DMS53 treated with DMSO at 0.1 percent for 48 hours (cell line): Measurements from ENCODE around the gene ATP8B3.

ENCODE experiments used
- DNase-seq: peaks from one replicate; lab custom pipeline; 2025; ENCODE audit not compliant: unreplicated experiment; lab: John Stamatoyannopoulos, UW

The ATP8B3 gene, protein sequence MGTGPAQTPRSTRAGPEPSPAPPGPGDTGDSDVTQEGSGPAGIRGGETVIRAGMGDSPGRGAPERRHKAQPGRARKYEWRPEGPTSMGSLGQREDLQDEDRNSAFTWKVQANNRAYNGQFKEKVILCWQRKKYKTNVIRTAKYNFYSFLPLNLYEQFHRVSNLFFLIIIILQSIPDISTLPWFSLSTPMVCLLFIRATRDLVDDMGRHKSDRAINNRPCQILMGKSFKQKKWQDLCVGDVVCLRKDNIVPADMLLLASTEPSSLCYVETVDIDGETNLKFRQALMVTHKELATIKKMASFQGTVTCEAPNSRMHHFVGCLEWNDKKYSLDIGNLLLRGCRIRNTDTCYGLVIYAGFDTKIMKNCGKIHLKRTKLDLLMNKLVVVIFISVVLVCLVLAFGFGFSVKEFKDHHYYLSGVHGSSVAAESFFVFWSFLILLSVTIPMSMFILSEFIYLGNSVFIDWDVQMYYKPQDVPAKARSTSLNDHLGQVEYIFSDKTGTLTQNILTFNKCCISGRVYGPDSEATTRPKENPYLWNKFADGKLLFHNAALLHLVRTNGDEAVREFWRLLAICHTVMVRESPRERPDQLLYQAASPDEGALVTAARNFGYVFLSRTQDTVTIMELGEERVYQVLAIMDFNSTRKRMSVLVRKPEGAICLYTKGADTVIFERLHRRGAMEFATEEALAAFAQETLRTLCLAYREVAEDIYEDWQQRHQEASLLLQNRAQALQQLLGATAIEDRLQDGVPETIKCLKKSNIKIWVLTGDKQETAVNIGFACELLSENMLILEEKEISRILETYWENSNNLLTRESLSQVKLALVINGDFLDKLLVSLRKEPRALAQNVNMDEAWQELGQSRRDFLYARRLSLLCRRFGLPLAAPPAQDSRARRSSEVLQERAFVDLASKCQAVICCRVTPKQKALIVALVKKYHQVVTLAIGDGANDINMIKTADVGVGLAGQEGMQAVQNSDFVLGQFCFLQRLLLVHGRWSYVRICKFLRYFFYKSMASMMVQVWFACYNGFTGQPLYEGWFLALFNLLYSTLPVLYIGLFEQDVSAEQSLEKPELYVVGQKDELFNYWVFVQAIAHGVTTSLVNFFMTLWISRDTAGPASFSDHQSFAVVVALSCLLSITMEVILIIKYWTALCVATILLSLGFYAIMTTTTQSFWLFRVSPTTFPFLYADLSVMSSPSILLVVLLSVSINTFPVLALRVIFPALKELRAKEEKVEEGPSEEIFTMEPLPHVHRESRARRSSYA (N-terminal part only)

DNA sequence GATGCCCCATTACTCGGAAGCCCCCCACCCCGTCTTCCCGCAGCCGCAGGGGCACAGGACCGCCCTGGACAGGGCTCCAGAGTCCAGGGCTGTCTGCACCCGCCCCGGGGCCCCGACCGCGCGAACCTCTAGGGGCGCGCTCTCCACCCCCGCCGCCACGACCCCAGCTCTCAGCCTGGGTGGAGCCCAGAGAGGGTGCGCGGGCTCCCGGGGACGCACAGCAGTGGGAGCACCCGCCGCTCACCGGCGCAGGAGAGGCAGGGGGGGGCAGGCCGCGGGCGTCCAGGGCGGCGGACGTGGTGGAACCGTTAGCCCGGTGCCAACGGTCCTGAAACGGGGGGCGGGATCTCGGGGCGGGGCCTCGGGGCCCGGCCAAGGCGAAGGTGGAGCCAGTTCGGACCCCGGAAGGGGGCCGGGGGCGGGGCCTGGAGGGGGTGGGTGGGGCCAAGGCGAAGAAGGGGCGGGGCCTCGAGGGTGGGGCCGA, at the start of gene ATP8B3:
Gene ATP8B3 (minus strand): TSS at position 335 of the 484 bp plus-strand sequence. CDS start 540 bp downstream, outside the sequence.
- DNase-seq, result no peak

DNA sequence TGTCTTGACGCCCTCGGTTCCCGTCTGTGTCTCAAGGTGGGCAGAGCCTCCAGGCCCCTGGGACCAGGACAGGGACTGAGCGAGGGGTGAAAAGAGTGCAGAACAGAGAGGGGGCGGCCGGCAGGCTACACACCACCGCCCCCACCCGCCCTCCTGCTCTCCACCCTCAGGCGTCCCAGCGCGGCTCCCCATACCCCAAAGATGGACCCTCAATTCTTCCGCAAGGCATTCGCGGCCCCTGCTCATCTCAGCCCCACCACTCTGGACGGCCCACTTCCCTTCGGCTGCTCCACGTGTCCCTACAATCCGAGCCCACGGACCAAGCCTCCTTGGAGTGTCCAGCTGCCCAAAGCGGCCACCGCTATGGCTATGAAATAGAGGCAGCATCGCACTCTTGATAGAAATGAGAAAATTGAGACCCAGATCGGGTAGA, 49.5 kb upstream of the ATP8B3 start:
- DNase-seq, result no peak

DNA sequence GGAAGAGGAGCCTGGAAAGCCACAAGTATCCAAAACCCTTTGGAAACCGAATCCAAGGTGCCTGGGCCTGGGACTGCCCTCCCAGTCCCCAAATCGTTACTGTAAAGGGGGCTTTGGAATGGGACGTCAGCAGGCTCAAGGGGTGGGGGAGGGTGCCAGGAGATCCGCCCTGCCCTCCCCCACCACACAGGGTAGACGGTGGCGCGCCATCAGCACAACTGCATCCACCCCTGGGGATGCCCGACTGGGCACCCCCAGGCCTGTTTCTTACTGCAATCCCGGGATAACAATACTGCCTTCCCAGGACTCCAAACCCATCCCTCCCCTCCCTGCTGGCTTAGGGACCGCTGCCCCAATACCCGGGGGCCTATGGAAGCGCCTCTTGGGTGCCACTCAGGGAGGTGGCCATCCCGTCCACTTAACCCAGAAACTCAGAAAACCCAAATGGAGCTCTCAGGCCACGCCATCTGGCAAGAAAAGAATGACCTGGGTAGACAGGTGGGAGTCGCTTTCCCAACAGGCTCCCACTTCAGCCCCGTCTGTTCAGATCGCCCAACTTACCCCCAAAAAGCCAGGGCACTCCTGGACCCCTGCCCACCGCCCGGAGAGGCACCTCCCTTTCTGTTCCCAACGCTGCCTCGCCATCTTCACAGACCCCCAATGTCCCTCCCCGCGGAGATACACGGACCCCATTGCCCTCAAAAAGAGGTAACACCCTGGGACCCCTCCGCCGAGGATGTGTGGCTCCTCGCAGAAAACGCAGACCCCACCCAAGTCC, 48.9 kb upstream of the ATP8B3 start:
- DNase-seq, result no peak

DNA sequence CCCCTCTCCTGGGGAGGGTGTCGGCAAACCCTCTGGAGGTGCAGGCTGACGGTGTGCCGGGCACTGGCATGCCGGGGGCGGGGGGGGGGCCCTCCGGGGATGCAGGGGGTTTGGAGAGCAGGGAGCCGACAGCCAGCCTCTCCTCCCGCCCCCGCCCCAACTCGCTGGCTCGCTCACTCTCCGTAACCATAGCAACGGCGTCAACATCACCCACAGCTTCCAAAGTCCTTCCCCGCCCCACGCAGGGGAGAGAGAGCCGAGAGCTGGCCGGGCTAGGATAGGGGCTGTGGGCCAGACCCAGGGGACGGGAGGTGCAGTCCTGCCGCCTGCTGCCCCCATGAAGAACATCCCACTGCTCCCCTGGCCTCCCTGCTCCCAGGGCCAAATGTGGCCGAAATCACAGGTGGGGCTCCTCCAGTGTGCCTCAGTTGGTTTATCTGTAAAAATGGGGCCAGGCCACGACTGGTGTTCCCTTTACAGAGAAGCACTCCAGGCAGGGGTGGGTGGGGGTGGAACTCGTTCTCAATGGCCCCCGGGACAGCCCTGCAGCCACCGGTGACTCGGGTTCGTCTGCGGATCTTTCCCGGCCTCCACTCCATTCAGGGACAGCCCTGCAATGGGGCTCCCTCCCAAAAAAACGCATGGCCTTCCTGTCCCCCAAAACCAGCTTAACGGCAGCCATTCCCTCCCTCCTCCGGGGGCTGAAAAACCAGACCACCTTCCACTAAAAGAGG, 48.1 kb upstream of the ATP8B3 start:
- DNase-seq, result no peak

DNA sequence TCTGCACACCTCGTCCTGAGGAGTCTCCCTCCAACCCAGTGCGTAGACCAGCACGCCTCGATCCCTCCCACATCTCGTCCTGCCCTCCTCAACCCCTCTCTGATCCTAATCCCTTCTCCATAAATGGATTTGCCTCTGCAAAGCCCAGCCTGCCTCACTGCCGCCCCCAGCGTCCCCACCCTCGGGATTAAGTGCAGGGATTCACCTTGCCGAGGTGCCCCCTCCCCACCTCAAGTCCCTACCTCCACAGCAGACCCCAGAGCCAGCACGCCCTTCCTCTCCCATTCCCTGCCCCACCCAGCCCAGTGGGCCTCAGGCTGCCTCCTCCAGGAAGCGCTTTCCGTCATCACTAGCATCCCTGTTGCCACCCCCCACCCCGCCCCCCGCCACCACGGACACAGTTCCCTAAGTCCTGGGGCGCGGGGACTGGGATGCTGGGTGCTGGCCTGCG, 47.3 kb upstream of the ATP8B3 start:
- DNase-seq, result no peak

DNA sequence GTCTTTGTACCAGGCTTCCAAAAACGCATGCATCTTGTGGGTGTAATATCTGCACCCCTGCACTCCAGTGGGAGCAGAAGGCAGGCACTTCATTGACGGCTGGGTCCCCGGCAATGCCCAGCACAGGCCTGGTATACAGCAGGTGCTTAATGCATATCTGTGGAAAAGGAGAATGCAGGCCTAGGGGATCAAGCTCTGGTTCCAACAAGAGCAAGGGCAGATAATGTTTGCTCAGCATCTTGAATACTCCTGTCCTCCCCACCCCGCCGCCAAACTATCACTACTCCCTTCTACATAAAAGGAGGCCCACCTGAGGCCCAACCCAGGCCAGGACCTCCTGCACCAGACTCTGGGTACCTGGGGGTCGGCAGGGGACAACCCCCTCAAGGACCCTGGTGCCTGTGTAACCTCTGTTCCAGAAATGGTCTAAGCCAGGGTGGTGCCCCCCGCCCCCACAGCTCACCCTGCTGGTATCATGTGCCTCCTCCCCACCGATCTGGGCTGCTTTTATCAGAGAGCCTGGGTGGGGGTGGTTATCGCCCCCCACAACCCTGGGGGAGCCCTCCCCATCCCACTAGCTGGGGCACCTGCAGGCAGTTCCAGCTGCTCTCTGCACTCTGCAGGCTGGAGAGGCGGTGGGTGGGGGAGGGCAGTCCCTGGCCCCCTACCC, 46.5 kb upstream of the ATP8B3 start:
- DNase-seq, result no peak

DNA sequence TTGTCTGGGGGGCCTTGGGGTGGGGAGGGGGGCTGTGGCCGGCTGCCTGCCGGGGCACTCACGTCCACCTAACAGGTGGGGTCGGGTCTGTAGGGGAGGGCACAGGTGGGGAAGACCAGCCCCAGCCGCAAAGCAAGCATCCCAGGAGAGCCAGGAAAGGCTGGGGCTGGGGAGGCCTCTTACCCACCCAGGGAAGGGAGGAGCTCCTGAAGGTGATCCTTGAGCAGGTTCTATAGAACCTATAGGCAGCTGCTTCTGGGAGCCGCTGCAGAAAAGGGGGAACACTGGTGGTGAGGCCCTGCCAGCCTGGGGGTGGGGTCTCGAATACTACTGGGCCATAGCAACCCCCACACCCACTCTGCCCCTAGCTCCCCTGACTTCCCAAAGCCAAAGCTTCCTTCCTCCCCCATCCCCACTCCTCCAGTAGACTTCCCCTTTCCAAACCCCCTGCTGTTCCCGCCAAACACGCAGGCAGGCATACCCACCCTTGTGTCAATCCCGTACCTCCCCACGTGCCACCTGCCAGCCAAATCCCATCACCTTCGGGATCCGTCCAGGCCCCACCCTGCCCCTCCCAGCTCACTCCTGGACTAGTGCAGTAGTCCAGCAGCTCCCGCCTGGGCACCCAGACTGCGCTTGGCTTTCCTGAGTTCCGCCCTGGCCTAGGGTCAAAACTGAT, 45.7 kb upstream of the ATP8B3 start:
- no peak for DNase-seq

DNA sequence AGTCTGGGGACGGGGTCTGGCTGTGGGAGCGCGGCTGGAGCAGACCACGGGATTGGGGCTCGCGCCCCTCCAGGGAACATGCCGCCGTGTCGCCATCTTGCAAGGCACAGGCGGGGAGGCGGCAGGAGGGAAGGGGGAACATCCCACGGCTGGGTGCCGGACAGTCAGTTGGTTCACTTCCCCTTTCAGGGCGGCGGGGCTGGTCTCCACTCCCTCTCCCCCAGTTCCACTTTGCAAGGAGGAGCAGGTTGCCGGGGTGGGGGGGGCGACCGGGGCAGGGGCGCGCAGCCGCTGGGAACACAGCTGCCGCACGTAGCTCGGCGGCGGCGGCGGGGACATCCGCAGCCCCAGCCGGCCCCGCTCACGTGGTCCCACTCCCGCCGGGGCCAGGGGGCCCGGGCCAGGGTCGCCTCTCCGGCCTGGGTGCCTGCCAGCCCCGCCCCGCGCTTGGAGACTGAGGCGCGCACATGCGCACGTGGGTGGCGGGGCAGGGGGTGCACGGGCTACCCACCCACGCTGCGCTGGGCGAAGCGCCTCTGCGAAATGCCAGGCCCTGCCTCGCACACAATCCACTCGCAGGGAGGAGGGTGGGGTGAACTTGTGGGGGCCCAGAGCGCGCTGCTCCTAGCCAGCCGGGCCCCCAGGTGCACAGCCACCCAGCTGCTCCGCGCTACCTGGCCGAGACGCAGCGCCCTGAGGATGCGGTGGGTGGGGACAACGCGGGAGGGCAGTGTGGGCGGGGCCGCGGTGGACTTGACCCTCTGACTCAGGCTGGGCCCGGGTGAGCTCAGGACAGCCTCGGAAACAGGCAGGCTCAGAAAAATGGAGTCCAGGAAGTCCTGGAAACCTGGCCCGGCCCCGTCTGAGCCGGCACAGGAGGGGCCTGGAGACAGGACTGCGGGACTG, 44.9 kb upstream of the ATP8B3 start:
- DNase-seq, result no peak

GRCh38 chr19:1856345-1856697, 44.2 kb upstream of the ATP8B3 start:
- DNase-seq, result no peak

DNA sequence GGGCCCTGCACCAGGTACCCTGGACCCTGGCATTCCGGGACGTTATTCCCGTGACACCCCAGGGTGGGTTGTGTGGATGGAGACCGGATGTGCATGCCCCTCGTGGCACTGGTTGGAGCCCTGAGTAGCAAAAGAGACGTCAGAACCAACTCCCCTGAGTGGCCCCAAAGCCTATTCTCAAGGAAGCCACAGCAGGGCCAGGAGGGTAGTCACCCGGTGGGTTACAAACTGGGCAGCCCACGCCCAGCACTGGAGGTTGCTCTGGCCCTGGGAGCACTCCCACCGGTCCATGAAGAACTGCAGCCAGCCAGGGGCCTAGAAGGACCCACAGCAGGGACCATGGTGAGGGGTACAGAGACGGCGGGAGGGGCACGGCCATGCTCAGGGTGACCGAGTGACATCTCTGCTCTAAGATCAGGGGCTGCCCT, 43.8 kb upstream of the ATP8B3 start:
- no peak for DNase-seq

DNA sequence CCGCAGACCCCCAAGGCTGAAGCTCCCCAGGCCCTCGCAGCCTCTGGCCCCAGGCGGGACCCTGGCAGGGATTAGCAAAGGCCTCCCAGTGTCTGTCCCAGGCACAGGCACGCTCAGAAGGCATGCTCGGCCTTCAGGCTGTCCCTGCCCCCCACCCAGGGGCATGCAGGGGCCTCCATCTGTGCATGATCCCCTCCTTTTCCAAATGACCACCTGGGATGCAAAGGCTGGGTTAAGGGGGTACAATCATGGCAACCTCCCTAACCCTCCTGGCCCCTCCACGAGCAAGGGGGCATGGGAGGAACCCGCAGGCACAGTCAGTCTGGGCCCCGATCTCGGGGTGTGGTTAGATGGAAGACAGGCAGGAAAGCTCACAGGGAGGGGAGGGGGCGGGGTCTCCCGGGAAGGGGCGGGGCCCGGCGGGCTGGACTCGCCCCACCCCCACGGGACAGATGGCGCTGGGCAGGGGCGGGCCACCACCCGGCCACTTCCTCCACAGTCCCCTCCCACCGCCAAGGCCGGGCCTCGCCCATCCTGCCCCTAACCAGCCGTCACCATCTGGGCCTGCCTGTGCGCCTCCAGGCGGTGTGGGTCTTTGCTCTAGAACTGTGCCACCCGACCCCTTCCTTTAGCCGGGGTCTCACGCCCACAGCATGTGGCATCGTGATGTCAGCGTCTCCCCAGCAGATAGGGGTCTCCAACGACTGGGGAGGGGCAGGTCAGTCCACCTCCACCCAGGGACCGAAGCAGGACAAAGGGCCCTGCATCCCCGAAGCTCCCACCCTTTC, 43.2 kb upstream of the ATP8B3 start:
- no peak for DNase-seq

DNA sequence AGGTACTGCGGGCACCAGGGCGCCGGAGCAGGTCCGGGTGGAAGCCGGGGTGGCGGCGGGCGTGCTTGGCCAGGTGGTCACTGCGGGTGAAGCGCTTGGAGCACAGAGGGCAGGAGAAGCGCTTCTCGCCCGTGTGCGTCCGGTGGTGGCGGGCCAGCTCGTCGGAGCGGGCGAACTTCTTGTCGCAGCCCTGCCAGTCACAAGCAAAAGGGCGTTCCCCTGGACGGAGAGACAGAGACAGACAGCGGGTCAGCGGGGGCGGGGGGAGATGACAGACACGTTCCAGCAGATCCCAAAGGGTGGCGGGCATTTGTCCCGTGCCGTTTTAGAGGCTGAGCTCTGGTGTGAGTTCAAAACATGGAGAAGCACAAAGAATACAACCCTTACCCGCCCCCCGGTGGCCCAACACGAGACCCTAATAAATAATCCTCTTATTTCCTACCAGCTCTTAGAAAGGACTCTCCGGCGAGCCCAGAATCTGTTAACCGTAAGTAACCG, 42.5 kb upstream of the ATP8B3 start:
- no peak for DNase-seq

DNA sequence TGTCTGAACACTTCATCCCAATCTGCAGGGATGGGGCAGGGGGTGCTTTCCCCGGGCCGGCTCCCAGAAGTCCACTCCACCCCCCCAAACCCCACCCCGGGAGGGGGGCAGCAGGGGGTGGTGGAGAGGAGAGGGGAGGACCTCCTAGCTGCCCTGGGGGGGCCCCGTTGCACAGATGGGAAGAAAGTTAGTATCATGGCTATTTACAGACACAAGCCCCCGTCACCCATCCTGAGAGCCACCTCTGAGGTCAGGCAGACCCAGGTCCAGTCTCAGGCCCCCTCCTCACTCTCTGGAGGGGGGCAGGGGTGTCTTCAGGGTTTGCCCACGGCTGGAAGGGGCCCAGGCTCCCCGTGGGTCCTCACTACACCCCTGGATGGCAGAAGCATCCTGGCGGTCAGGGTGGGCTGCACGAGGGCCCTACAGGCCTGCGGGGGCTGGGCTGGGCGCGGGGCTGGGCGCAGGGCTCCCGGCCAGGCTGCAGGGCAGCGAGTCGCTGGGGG, 42.0 kb upstream of the ATP8B3 start:
- DNase-seq, result no peak

GRCh38 chr19:1853295-1854038, 41.4 kb upstream of the ATP8B3 start:
- peak; percentile 57 for DNase-seq

DNA sequence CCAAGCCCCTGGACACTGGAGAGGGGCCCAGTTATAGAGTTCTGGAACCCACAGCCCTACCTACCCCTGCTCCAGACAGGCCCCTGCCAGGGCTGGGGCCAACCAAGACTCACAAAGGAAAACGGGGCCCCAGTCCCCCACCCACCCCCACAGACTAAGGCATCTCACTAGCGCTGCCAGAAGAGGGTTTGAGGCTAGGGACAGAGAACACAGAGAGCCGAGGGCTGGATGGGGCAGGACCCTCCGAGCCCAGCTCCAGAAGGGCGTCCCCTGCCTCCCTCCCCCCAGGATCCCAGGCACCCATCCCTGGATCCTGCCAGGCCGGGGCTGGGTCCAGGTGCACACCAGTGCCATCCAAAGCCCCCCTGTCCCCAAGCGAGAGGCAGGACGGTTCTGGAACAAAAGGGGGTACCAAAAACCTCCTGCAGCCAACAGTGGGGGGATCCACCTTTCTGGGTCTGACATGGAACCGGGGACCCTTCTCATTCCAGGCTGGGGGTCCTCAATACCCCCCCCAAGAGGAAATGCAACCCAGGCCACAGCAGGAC, 40.6 kb upstream of the ATP8B3 start:
- no peak for DNase-seq
